ENCODE data around the gene AGO4.

- TF ChIP-seq CTCF (conservative IDR thresholded peaks at IDR 0.05 in 1 of 2, IDR thresholded peaks at IDR 0.05 in 1 of 2; ENCODE audit: extremely low read depth in 1 of 2, insufficient read depth in 1 of 2, low read depth in 1 of 2, low read length in 2 of 2) (no peak), EZH2 (IDR thresholded peaks at IDR 0.05; ENCODE audit: borderline replicate concordance, low read length) (no peak)
These were observed 74.0 kb downstream of the AGO4 start for GRCh38 chr1:35881850-35882273.

All from mammary epithelial cell (primary cell).